ENCODE results near the gene IYD.
"Not testable (repeated sequence)": the region's sequence is repeated elsewhere in the genome, so short reads cannot be mapped to it uniquely, and the experiment has no call there.

Gene IYD

DNA sequence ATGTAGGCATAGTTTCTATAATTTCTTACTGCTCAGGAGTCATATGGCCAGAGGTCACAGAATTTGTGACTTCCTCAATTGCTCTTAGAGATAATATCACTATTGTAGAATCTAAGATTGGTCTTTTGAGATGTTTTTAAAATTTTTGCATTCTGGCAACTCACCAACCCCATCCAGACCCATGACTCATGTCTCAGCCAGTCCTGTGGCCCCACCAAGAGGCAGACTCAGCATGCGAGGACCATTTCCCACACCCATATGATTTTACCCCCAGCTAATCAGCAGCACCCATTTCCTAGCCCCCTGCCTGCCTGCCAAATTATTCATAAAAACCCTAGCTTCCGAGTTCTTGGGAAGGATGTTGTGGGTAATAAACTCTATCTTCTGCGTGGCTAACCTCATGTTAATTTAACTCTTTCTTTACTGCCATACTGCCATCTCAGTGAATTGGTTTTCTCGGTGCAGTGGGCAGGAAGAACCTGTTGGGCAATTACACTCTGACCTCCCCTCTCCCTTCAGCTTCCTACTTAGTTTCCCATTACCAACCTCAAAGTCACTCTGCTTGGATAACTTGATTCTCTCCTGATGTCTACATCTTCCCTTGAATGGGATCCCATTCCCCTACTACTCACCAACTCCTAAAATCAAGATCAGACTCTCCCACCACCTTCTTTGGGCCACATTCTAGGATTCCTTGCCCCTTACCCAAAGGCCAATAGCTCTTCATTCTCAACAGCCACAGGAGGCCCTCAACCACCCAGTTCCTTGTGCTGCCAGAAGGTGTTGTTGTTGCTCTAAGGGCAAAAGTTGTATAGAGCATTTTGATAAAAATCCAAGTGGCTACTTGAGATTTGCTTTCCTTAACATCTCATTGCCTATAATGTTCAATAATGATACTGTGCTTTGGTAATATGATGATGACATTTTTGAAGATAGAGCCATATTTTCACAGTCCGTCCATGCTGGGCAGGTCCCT is 16.2 kb upstream of the IYD start:
- no peak for DNase-seq

DNA sequence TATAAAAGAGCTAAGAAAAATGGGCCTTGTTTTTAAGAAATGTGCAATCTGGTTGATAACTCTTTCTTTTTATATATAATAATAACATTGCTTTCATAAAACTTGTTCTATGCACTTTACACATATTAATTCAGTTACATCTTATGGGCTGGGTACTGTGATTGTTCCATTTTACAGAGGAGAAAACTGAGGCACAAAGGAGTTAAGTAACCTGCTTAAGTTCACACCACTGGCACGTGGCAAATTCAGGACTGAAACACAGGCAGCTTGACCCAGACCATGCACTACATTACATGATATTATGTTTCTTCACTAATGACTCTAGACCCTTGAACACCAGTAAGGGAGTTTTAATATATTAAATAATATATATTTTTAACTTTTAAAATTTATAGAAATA is 15.4 kb upstream of the IYD start:
- no peak for DNase-seq

DNA sequence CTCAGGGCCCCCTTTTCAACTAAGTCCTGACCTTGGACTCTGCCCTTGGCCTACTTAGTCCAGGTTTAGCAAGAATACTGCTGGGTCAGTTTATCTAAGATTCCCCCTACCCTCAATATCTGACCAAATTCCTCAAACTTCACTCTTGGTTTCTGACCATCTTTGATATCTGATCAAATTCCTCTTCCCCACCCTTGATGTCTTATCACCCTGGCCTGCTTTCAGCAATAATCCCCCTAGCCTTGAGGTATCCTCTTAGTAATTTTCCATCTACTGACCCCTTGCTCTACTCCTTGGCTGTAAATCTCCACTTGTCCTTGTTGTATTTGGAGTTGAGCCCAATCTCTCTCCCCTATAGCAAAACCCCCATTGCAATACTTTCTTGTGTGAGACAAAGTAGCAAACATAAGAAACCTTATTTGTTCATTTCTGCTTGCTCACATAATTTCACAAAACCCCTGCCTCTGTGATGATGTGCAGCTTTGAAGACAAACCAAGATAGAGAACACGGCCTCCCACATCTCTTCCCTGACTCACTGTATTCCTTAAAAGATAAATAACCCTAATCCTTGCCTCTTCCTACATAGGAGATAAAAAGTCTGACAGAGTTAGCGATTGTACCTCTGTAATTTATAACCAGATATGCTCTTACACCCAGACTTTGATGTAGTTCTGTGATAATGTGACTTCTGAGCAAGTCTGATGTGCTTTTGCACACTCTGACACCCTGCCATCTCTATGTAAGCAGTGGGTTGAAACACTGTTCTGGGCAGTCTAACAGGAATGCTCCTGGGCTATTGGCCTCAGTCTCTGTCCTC is 13.8 kb upstream of the IYD start:
- DNase-seq, result no peak

DNA sequence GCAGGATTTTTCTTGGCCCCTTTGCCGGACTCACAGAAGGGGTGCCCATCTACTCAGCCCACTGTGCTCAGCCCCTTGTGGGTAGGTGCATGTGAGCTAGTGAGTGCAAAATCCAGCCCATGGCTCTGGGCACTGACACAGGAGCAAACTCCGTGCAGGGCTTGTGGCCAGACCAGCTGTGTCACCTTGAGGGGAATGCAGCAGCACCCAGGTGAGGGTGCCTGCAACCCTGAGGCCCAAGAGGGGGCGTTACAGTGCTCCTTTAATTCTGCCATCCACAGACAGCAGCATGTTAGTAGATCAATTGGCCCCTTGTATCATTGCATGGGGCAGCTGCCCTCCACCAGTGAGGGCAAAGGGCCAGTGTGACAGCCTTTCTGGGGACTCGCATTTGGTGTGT is 12.9 kb upstream of the IYD start:
- DNase-seq, result no peak

DNA sequence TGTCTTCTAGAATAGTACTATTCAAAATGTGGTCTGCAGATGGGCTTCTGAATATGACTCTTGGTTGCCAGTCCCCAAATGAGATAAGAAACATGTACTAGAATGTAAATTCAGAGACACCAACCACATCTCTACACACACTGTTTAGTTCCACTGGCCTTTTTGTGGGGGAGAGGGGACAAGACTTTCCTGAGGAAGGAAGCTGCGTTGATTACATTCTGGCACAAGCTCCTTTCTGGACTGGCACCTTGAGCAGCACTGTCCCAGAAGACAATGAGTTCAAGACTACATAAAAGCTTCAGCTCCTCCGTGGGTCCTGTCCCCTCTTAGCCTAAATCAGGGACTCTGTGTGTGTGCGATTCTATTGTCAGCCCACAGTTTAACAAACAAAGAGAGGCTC is 6.9 kb upstream of the IYD start:
- DNase-seq, result no peak

DNA sequence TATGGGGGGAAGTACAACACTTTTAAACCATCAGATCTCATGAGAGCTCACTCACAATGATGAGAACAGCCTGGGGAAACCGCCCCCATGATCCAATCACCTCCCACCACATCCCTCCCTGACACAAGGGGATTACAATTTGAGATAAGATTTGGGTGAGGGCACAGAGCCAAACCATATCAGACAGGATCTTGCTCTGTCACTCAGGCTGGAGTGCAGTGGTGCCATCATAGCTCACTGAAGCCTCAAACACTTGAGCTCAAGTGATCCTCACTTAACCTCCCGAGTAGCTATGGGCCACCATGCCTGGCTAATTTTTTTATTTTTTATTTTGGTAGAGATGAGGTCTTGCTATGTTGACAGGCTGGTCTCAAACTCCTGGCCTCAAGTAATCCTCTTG is 5.1 kb upstream of the IYD start:
- no peak for DNase-seq

DNA sequence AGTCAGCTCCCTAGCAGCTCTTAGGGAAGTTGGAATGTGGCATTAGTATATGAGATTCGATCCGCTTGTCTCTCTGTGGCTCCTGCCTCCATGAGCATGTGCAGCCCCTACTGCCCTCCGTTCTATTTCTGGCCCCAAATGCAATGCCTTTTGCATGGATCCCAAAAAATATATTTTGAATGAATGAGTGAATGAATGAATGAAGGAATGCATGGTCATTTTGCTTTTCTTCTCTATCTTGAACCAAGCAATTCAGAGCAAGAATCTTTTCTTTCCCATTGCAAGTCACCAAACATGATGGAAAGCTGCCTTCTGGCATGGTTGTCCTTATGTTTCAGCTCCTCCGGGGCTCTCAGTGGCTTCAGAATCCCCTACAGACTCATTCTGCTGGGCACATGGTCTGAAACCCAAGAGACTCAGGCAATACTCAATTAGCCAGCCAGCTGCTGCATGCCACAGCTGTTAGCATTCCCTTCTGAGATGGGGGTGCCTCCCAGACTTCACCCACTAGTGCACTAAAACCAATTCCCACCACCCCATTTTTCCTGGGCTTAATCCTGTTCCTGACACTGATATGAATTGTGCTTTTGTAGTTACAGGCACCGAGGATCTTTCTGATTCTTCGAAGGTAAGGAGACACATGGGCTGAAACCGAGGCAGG is 2.6 kb upstream of the IYD start:
- no peak for DNase-seq

DNA sequence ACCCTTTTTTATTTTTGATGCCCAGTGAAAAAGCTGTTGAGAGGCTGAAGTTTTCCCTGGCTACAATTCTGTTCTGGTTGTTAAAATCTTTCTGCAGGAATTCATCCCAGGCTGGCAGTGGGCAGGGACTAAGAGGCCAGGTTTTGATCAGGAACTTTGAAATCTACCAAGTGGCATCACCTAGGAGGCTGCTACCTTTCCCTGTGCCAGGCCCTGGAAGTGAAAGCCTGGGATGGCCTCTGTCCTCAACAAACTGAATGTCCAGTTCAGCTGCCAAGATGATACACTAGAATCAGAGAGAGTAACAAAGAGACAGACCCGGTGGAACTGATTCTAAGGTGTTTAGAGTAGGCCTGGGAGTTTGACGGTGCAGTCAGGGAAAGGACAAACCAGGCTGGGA is 596 bp downstream of the IYD start:
- DNase-seq, result no peak

DNA sequence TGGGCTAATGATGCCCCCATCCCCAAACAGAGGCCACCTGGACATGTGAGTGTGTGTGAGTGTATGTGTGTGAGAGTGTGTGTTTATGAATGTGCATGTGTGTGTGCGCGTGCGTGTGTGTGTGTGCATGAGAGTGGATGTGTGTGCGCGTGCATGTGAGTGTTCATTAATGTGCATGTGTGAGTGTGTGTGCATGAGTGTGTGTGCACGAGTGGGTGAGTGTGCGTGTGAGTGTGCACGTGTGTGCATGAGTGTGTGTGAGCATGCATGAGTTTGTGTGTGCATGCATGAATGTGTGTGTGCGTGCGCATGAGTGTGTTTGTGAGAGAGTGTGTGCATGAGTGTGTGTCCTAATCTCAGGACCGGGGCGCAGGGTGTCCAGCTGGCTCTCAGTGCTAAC is 1.3 kb downstream of the IYD start:
- DNase-seq, result no peak

DNA sequence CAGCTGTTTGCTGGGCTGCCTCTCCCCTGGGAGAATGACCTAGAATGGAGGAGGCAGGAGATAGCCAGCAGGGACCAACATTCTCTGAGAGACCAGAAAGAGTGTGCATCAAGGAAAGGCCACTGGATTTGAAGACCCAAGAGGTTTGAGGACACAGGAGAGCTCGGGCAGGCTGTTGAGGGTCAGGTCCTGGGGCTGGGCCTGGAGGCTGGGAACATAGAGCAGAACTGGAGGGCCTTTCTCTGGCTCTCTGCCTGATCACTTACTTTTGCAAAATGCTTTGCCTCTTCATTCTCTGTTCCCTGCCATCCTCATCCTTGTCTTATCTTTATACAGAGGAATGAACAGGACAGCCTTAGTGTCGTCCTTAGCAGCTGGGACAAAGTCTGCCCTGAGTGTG is 2.5 kb downstream of the IYD start:
- no peak for DNase-seq

DNA sequence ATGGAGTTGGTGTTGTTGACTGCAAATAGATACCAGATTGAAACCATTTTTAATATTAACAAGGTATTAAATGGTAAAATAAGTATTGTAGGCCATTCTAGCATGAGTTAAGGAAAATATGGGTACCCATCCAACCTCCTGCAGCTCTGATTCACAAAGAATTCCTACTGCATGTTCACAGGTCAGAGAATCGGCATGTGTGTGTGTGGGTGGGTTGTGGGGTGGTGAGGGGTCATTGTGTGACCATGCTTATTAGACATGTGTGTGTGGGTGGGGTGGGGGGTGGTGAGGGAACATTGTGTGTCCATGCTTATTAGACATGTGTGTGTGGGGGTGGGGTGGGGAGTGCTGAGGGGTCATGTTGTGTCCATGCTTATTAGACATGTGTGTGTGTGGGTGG is 3.2 kb downstream of the IYD start:
- DNase-seq, result no peak

DNA sequence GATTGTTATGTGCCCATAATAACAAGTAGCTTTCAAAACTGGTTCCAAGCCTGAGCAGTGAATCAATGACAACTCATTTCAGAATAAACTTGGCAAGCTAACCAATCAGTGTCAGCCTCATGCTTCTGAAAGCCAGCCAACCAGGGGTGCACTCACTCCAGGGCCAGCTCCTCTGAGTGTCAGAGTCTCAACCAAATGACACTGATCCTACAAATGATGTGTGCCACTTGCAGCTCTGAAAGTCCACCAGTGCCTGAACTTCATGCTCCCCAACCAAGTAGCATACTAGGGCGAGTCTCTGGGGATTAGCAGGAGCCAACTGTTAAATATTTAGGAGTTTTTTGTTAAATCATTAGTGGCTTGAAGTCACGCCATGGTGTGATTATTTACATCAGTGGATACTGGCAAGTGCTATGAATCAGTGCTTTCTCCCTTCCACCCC is 4.5 kb downstream of the IYD start:
- no peak for DNase-seq

DNA sequence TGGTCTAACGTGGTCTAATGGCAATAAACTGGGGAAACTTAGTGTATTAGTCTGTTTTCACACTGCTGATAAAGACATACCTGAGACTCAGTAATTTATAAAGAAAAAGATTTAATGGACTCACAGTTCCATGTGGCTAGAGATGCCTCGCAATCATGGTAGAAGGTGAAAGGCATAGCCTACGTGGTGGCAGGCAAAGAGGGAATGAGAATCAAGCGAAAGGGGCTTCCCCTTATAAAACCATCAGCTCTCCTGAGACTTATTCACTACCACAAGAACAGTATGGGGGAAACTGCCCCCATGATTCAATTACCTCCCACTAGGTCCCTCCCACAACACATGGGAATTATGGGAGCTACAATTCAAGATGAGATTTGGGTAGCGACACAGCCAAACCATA is 5.5 kb downstream of the IYD start:
- DNase-seq, result not testable (repeated sequence)

DNA sequence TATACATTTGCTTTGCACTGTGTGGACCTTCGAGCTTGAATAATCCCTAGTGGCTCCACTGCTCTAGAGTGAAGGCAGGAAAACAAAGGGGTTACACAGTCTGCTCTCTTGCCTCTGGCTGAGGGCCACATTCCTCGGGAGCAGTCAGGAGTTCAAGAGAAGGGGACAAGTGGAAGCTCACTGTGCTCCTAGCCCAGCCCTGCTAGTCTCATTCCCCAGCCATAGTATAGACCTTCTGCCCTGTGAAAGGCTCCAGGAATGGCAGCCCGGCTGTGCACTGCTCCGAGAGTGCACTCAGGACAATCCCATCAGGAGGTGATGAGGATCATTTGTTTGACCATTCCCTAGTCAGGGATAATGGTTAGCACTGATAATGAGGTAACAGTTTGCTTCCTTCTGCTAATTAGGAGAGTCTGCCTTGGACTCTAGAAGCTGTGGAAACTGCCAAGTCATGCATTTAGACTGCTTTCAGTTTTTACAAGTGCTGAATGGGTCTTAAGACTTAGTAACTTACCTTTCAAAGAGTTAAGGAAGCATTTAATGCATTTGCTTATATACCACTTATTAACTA is 8.5 kb downstream of the IYD start:
- no peak for DNase-seq

DNA sequence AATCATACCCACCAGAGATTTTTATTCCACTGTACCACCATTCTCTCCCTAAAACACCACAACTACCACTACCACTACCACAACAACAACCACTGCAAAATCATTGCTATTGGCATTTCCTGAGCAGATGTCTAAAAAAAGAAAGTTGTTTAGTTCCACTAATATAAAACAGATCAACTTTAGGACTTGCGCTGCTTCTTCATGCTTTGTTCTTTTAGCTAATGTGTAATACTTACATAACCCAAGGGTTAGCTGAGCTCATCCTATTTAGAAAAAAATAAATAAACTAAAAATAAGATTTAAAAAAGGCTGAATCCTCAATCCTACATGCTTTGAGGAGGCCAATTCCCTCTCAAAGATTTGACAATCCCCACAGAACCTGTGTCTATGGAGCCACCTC is 11.4 kb downstream of the IYD start:
- DNase-seq, result no peak

DNA sequence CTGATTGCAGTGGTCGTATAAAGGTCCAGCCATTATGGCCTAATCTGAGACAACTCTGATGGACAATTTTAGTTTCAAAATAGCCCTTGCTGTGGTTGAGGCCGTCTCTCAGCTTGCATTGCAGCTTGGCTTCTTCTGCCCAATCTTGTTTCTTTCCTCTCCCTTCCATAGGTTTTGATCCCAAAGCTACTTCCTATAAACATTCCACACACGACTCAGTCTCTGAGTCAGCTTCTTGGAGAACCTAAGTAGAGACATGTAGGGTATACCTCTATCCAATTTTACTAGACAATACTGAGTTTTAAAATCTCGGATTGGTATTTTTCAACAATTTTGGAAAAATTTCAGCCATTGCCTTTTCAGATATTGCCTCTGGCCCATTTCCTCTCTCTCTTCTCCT is 13.4 kb downstream of the IYD start:
- DNase-seq, result no peak

DNA sequence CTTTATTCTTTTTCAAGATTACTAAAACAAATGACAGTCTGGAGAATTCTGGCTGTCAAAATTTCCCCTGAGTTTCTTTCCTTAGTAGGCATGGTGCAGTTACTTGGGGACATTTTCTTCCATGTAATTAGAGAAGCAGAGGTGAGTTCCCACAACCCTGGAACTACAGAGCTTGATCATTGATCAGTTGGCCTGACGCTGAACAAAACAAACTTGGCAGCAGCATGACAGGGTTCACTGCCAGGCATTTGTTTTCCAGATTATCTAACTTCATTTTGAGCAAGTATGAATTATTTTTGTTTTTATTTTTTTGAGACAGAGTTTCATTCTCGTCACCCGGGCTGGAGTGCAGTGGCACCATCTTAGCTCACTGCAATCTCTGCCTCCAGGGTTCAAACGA is 22.6 kb downstream of the IYD start:
- DNase-seq, result no peak

DNA sequence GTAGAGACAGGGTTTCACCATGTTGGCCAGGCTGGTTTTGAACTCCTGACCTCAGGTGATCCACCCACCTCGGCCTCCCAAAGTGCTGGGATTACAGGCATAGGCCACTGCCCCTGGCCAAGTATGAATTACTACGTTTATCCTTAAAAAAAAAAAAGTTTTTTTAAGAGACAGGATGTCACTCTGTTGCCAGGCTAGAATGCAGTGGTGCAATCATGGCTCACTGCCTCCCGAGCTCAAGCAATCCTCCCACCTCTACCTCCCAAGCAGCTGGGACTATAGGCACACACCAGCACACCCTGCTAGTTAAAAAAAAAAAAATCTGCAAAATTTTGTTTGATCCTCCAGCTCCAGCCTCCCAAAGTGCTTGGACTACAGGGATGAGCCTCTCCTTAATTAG is 23.1 kb downstream of the IYD start:
- no peak for DNase-seq

DNA sequence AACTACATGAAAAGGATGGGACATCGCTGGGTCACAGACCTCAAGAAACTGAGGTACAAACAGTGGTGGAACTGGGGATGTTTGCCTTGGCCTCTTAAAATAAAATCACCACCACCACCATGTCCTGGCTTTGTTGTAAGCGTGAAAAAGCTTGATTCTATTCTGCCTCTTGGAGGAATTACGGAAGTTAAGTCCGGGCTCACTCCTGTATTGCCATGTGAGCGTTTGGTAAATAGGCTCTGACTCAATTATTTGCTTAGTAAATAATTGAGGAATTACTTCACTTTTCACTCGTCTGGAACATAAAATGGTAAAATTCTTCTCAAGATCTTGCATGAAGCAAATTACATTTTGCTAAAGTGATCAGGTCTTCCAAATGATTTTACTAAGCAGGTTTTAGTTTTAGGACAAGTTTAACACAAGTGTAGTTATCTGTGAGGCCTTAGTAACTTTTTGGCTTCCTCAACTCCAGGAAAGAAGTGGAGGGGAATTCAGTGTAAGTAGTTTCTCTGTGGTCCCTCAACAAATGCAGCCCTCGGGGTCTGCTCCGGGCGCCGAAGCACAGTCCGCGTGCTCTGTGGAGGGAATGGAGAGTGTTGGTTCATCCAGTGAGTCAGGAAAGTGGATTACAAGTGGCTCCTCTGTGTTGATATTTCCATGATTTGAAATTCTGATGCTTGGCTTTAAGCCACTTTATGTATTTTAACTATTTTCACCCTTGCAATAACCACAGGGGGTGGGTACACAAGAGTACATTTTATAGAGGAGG is 23.8 kb downstream of the IYD start:
- no peak for DNase-seq

DNA sequence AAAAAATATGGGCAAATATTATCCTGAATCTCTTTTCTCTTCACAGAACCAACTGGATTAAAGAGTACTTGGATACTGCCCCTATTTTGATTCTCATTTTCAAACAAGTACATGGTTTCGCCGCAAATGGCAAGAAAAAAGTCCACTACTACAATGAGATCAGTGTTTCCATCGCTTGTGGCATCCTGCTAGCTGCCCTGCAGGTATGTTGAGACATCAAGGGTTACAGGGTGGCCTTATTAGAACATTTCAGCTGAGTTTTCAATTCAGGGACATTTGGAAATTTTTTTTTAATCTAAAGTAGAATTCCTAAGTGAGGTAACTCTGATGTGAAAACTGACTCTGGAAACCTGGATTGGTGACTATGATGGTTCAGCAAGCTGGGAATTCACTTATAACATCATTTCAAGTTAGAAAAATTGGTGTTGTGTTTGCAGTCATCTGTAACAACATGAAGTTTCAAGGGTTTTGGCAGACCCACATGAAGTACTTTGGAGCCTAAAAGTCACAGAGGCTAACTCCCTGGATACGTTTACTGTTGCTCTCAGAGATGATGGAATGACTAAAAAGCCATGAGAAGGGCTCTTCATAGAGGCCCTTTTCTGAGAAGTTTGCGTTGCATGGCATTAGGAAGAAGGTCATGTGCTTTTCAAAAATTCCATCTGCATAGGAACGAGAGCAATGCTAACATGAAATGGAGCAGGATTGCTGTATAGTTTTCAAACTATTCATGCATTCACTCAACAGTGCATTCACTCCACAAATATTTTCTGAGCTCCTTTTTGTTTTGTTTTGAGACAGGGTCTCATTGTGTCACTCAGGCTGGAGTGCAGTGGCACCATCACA is 25.5 kb downstream of the IYD start:
- no peak for DNase-seq

DNA sequence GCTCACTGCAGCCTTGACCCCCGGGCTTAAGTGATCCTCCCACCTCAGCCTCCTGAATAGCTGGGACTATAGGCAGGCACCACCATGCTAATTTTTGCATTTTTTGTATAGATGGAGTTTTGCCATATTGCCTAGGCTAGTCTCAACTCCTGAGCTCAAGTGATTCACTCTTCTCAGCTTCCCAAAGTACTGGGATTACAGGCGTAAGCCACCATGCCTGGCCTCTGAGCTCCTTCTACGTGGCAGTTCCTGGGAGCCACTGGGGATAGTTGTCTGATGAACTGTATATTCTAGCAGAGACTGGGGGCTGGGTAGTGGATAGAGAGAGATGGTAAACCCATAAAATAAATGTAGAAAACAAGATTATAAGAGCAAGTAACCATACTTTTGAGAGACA is 26.1 kb downstream of the IYD start:
- DNase-seq, result no peak

Measured in central memory CD4-positive, alpha-beta T cell (primary cell).